Panc1 (cell line): ENCODE results near the gene AS3MT. TPM values are rescaled to one million over a fixed set of nuclear protein-coding genes. Genes with fewer than 3 reads are reported as not detected.
"Not testable (repeated sequence)": the region's sequence is repeated elsewhere in the genome, so short reads cannot be mapped to it uniquely, and the experiment has no call there.

ENCODE experiments used
- ATAC-seq: fragments of 200-7000 bp; cut with Tn5 transposase; 2 replicates; pipeline ENCODE4 v1.9.1; 2020; ENCODE audit warnings: mild to moderate bottlenecking, moderate library complexity
- BruUV-seq: library from RNA; stranded (reverse); fragments of 400-500 nt; replicated peaks from 2 replicates; lab custom pipeline; 2021; lab: Mats Ljungman, UMichigan
- CTCF ChIA-PET: fragments of 300-600 bp; sonication (Branson Sonifier 250); formaldehyde crosslinking; loops from one replicate; lab custom pipeline; 2022; ENCODE audit warnings: antibody characterized with exemption; lab: Charles Lee
- POLR2A ChIA-PET: fragments of 300-600 bp; sonication (Branson Sonifier 250); formaldehyde crosslinking; loops from one replicate; lab custom pipeline; 2022; ENCODE audit warnings: antibody characterized with exemption; lab: Charles Lee
- DNase-seq: peaks from one replicate; pipeline ENCODE4 v3.0.0-alpha.2; 2010; ENCODE audit warnings: low read depth, low spot score
- H3K27ac ChIP-seq: 2 replicates; pipeline ENCODE4 v1.5.1; 2011; ENCODE audit warnings: mild to moderate bottlenecking, low read length, inconsistent platforms
- H3K27me3 ChIP-seq: fragments of 200-500 bp; sonication (Bioruptor generic); 2 replicates; pipeline ENCODE4 v1.6.0; 2014; ENCODE audit warnings: low read length, inconsistent platforms; ENCODE audit not compliant: control insufficient read depth, insufficient read depth
- H3K36me3 ChIP-seq: fragments of 200-500 bp; sonication (Bioruptor generic); 2 replicates; pipeline ENCODE4 v1.5.1; 2014; ENCODE audit warnings: inconsistent platforms, mild to moderate bottlenecking, low read length, moderate library complexity; ENCODE audit not compliant: control insufficient read depth, insufficient read depth
- H3K4me1 ChIP-seq: 2 replicates; pipeline ENCODE4 v1.5.1; 2011; ENCODE audit warnings: inconsistent platforms, mild to moderate bottlenecking, low read length, moderate library complexity; ENCODE audit not compliant: control insufficient read depth, insufficient read depth
- H3K4me3 ChIP-seq, 2 experiments: 2 replicates each; pipeline ENCODE4 v1.5.1; 2011 to 2012; ENCODE audit warnings: low read depth in 2 of 2, low read length in 2 of 2, mild to moderate bottlenecking in 2 of 2, inconsistent platforms in 1 of 2, moderate library complexity in 1 of 2
- H3K9me3 ChIP-seq: fragments of 200-500 bp; sonication (Bioruptor generic); 2 replicates; pipeline ENCODE4 v1.5.1; 2014; ENCODE audit warnings: low read depth, mild to moderate bottlenecking, inconsistent platforms, low read length, moderate library complexity; ENCODE audit not compliant: control insufficient read depth, insufficient read depth
- CTCF ChIP-seq: fragments of 450-650 bp; IDR thresholded peaks from 2 replicates; pipeline ENCODE4 v1.5.1; 2017; ENCODE audit warnings: mild to moderate bottlenecking
- POLR2AphosphoS5 ChIP-seq: IDR thresholded peaks from 2 replicates; pipeline ENCODE4 v1.6.1; 2012; ENCODE audit warnings: mild to moderate bottlenecking, low read depth, low read length, moderate library complexity
- SIN3A ChIP-seq: IDR thresholded peaks from 2 replicates; pipeline ENCODE4 v1.6.1; 2012; ENCODE audit warnings: low read depth, mild to moderate bottlenecking, low read length, moderate library complexity, borderline replicate concordance; ENCODE audit not compliant: insufficient read depth
- TCF7L2 ChIP-seq: IDR thresholded peaks from 2 replicates; pipeline ENCODE4 v1.6.1; 2011; ENCODE audit warnings: mild to moderate bottlenecking, low read depth, low read length, inconsistent platforms
- in situ Hi-C: cut with HindIII; loops from 2 replicates; pipeline ENCODE4 v1.10.0; 2016; ENCODE audit warnings: low sequenced_read_pairs, low pct_unique_long_range_greater_than_20kb
- intact Hi-C: fragments of 100-400 bp; cut with micrococcal nuclease; formaldehyde crosslinking; loops from one replicate; pipeline ENCODE4 v1.10.0; 2022; ENCODE audit not compliant: unreplicated experiment
- total RNA-seq: library from RNA; stranded (reverse); gene quantifications from one replicate; pipeline ENCODE4 v1.2.1, GENCODE V29; 2021; ENCODE audit not compliant: unreplicated experiment
- TF ChIP-seq, protein P1 (sequence below), 2 experiments: IDR thresholded peaks; 2 replicates each; pipeline ENCODE4 v1.6.1; 2011 to 2012; ENCODE audit warnings: low read depth in 2 of 2, control low read depth in 1 of 2, low read length in 1 of 2, mild to moderate bottlenecking in 1 of 2, moderate library complexity in 1 of 2; ENCODE audit not compliant: insufficient read depth in 1 of 2

Gene AS3MT
- total RNA-seq, 1 experiment from 2014 or later, result 4.0 TPM

- H3K9me3 ChIP-seq, H3K4me3 ChIP-seq, CTCF ChIA-PET, POLR2A ChIA-PET, H3K27ac ChIP-seq, H3K36me3 ChIP-seq, ATAC-seq, BruUV-seq, in situ Hi-C loops, H3K27me3 ChIP-seq, DNase-seq, intact Hi-C loops: not testable (repeated sequence)
- peaks cover 11% of the 10 kb centered on the region for H3K4me1 ChIP-seq
Observed at GRCh38 chr10:102928442-102928841, 59.2 kb downstream of the AS3MT start.

- Histone ChIP-seq H3K4me1 (no peaks in the 10 kb centered on the region; the same call in 1 of the 2 replicates), H3K27ac (no peak overlapping the region), H3K9me3 (no peaks in the 10 kb centered on the region), H3K36me3 (no peaks in the 10 kb centered on the region), H3K27me3 (no peaks in the 10 kb centered on the region), H3K4me3 (no peak overlapping the region)
- no peak for TF ChIP-seq CTCF
- no peak for TF ChIP-seq TCF7L2
- TF ChIP-seq POLR2AphosphoS5, result no peak
- no peak for TF ChIP-seq SIN3A
- TF ChIP-seq, protein P1, sequence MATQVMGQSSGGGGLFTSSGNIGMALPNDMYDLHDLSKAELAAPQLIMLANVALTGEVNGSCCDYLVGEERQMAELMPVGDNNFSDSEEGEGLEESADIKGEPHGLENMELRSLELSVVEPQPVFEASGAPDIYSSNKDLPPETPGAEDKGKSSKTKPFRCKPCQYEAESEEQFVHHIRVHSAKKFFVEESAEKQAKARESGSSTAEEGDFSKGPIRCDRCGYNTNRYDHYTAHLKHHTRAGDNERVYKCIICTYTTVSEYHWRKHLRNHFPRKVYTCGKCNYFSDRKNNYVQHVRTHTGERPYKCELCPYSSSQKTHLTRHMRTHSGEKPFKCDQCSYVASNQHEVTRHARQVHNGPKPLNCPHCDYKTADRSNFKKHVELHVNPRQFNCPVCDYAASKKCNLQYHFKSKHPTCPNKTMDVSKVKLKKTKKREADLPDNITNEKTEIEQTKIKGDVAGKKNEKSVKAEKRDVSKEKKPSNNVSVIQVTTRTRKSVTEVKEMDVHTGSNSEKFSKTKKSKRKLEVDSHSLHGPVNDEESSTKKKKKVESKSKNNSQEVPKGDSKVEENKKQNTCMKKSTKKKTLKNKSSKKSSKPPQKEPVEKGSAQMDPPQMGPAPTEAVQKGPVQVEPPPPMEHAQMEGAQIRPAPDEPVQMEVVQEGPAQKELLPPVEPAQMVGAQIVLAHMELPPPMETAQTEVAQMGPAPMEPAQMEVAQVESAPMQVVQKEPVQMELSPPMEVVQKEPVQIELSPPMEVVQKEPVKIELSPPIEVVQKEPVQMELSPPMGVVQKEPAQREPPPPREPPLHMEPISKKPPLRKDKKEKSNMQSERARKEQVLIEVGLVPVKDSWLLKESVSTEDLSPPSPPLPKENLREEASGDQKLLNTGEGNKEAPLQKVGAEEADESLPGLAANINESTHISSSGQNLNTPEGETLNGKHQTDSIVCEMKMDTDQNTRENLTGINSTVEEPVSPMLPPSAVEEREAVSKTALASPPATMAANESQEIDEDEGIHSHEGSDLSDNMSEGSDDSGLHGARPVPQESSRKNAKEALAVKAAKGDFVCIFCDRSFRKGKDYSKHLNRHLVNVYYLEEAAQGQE (IDR thresholded peaks at IDR 0.05; ENCODE audit: insufficient read depth in 1 of 2, low read depth in 2 of 2, low read length in 1 of 2), result no peak
- BruUV-seq, result no TSS peak
- no peak for ATAC-seq
- POLR2A ChIA-PET, result no interaction called here
- no peak for DNase-seq
- CTCF ChIA-PET, result no interaction called here
- intact Hi-C loops (no loop called here), in situ Hi-C loops (no loop called here)
Observed at GRCh38 chr10:102930720-102931119, 61.5 kb downstream of the AS3MT start.

- POLR2A ChIA-PET, result interaction anchor here (0.6 kb wide), 1 partner anchor 15 kb away, joined by 4 read pairs; no protein-coding TSS in a partner anchor
- Histone ChIP-seq H3K36me3 (no peaks in the 10 kb centered on the region), H3K27ac (no peak overlapping the region), H3K9me3 (no peaks in the 10 kb centered on the region), H3K27me3 (no peaks in the 10 kb centered on the region), H3K4me1 (no peaks in the 10 kb centered on the region), H3K4me3 (no peak overlapping the region)
- no peak for ATAC-seq
- no TSS peak for BruUV-seq
- no peak for TF ChIP-seq TCF7L2
- TF ChIP-seq, protein P1 (IDR thresholded peaks at IDR 0.05; ENCODE audit: insufficient read depth in 1 of 2, low read depth in 2 of 2, low read length in 1 of 2), result no peak
- no peak for TF ChIP-seq POLR2AphosphoS5
- no peak for TF ChIP-seq SIN3A
- no peak for TF ChIP-seq CTCF
- intact Hi-C loops, result no loop called here
- DNase-seq, result no peak
- CTCF ChIA-PET, result interaction anchor here (0.6 kb wide), 1 partner anchor 14 kb away, joined by 7 read pairs; no protein-coding TSS in a partner anchor
- in situ Hi-C loops, result no loop called here
Observed at GRCh38 chr10:102931643-102932042, 62.4 kb downstream of the AS3MT start.
